ENCODE data around the gene DRAM1.
A peak's percentile ranks its signal among the peaks of the same experiment; 100 is the strongest.
"Not testable (repeated sequence)": the region's sequence is repeated elsewhere in the genome, so short reads cannot be mapped to it uniquely, and the experiment has no call there.

DRAM1 gene

DNA sequence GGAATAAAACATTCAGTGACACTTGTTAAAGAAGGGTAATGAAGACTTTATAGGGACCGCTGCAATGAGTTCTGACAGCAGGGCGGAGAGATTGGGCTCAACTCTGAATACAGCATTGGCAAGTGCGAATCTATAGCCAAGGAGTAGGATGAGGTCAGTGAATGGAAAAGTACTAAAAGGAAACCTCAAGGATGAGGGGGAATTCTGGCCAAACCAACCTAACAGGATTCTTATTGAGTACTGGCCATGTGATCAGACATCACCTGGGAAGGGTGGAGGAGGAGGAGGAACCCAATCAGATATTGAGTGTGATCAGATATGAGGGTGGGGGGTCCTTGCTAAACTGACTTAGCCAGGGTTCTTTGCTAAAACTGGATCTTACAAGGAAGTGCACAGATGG lies 31.0 kb downstream of the DRAM1 start:
- no peak for DNase-seq

DNA sequence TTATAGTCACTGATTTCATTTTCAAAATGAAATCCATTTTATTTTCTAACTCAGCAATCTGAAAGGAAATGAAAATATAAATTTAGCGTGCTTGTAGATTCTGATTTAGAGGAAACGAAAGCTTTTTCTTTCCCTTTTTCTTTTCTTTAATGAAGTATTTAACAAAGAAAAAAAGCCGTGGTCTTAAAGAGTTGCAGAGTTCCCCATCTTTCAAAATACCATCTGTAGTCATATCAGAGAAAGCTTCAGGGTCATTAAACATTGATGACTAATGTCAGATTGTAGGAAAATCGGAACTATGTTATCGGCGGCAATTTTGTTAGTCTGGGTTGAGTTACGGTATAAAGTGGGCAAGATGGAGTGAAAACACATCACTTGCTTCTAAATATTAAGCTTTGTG lies 32.3 kb downstream of the DRAM1 start:
- DNase-seq: no peak

DNA sequence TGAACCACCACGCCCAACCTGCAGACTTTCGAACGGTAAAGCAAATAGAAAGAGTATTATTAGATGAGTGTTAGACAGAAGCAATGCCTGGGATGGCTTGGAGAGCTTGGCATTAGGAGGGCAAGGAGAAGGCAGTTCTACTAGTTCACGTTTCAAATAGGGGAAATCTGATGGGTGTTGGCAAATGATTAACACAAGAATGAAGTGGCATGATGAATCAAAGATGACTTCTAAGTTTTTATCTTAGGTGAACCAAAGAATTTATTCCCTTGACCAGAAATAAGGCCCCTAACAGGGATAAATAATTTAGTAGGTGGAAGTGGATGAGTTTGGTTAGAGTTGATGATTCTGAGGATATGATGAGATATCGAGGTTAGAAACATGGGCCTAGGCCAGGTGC lies 38.5 kb downstream of the DRAM1 start:
- DNase-seq: no peak

DNA sequence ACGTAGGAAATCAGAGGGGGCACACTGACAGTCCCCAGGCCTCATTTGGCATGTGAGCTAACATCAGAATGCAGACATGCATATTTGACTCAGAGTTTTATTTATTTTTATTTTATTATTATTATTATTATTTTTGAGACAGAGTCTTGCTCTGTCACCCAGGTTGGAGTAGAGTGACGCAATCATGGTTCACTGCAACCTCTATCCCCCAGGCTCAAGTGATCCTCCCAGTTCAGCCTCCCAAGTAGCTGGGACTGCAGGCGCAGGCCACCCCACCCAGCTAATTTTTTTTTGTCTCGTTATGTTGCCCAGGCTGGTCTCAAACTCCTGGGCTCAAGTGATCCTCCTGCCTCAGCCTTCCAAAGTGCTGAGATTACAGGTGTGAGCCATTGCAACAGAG lies 41.4 kb downstream of the DRAM1 start:
- not testable (repeated sequence) for DNase-seq

DNA sequence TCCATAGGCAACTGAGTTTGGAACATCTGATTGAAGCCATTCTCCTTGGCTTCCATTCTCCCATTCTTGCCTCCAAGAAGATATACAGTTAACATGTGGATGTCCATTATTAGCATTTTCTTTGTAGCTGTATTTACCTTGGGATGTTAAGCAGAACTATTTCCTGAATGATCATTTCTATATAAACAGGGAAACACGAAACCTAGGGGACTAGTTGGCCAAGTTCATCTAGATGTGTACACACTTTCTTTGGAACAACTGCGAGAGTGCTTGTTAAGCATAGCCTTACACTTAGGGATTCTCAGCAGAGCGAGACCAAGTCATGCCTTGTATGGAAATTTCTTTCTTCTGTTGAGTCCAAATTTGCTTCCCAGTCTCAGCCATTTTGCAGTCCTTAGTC lies 42.1 kb downstream of the DRAM1 start:
- no peak for DNase-seq

DNA sequence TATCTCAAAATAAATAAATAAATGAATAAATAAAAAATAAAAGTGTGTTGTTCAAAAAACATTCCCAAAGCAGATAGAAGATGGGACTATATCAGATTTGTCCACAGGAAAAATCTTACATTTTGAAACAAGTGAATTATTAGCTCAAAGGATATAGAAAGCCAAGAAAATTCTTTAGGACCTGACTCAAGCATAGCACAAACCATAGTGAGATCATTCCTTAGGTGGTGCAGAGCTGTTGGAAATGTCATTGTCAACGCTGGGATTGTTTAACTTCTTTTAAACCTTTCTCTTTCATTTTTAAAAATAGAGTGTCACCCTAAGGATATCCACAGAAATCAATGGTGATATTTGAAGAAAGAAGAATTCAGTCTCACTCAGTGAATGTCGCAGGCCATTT lies 43.5 kb downstream of the DRAM1 start:
- DNase-seq: no peak

DNA sequence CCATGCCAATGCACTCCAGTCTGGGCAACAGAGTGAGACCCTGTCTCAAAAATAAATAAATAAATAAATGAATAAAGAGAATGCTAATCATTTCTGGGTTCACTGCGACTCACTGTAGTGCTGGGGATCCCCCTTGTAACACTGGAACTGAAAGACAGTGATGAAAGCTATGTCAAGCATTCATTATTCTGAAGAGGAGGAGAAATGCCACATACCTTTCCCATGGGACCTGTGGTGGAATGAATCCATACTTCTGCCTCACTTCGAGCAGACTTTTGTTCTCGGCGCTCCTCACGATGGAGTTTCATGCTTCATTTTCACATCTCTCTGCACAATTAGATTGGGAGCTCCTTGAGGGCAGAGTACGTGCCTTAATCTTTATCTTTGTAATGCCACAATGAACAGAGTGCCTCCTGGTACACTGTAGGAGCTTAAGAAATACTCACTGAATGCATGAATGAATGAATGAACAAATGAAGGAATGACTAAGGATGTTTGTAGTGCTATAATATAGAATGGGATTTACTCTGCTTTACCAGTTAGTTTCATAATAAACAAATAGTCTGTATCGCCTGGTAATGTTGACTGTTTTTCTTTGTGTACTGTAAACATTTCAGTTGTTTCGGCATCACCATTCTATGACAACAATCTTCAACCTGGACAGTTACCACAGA lies 45.8 kb downstream of the DRAM1 start:
- DNase-seq: no peak

DNA sequence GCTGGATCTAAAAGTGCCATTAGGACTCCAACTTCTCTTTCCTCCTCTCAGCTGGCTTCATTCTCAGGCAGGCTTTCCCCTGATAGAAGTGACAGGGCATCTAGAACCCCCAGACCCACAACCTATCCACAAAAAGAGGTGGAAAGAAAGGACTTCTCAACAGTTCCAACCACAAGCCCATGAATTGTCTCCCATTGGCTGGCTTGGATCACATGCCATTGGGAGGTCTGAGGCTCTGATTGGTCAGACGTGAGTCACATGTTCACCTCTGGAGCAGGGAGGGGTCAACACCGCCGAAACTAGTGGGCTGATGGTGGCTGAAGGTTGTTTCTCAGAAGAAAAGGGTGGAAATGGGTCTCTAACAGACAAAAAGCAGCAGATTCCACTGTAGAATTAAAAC lies 47.2 kb downstream of the DRAM1 start:
- DNase-seq: no peak

- no peak for DNase-seq
Measured at GRCh38 chr12:101925361-101925760, 48.0 kb downstream of the DRAM1 start.

- no peak for DNase-seq
Measured at GRCh38 chr12:101925935-101926334, 48.6 kb downstream of the DRAM1 start.

DNA sequence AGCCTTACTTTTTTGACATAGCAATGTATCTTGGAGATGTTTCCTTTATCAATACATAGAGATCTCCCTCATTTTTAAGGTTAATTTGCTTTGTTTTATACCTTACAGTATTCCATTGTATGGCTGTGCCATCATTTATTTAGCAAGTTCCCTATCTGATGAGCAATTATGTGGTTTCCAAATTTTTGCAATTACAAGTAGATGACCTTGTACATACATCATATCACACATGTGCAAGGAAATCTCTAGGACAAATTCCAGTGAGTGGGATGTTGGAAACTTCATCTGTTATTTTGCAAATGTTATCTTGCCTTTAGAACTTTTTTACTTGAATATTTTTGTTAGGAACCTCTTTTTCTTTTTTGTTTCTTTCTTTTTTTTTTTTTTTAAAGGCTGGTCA lies 49.7 kb downstream of the DRAM1 start:
- DNase-seq: no peak

DNA sequence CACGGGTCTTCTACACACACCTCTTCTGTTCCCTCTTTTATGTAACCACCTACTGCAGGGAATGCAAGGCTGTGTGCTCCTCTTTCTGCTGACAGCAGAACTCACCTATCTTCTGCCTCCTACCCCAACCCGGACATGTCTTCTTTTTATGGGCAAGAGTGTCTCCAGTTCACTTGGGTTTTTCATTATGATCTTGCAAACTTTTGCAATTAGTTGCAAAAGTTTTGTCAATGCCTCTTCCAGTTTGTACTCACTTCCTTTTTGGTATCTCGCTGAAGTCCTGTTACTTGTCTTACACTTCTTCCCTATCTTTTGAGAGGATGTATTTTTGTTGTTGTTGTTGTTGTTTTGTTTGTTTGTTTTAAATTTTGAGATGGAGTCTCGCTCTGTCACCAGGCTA lies 50.6 kb downstream of the DRAM1 start:
- DNase-seq: no peak

DNA sequence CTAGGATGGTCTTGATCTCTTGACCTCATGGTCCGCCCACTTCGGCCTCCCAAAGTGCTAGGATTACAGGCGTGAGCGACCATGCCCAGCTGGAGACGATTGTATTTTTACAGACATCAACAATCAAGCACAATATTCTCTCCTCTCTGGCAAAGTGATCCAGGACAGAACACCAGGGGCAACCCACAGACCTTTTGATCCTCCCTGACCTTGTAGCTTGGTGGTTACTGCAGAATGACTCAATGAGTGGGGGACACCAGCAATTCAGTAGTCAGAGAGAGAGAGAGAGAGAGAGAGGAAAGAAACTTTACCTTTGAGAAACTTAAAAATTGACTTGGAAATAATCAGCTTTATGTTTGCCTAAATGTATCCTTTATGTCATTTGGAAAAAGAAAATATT lies 51.2 kb downstream of the DRAM1 start:
- DNase-seq: no peak

DNA sequence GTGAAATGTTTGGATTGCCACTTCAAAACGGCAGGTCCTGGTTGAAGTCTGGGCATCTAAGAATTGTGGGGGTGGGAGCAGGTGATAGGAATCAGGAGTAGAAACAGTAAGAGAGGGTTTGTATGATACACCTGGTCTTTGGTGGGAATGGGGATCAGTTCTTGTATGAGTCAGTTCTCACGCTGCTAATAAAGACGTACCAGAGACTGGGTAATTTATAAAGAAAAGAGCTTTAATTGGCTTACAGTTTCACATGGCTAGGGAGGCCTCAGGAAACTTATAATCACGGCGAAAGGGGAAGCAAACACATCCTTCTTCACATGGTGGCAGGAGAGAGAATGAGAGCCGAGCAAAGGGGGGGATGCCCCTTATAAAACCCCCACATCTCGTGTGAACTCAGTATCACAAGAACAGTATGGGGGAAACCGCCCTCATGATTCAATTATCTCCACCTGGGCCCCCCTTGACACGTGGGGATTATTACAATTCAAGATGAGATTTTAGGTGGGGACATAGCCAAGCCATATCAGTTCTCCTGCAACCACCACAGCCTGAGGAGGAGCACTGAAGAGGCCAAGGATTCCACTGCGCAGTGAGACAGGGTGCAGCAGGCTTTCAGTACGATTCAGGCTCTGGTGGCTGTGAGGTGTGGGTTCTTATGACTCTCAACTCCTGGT lies 52.1 kb downstream of the DRAM1 start:
- DNase-seq: no peak

- no peak for DNase-seq
Measured at GRCh38 chr12:101931498-101932326, 54.3 kb downstream of the DRAM1 start.

- DNase-seq: no peak
Measured at GRCh38 chr12:101933866-101934514, 56.6 kb downstream of the DRAM1 start.

GRCh38 chr12:101935890-101936746 lies 58.7 kb downstream of the DRAM1 start:
- no peak for DNase-seq

DNA sequence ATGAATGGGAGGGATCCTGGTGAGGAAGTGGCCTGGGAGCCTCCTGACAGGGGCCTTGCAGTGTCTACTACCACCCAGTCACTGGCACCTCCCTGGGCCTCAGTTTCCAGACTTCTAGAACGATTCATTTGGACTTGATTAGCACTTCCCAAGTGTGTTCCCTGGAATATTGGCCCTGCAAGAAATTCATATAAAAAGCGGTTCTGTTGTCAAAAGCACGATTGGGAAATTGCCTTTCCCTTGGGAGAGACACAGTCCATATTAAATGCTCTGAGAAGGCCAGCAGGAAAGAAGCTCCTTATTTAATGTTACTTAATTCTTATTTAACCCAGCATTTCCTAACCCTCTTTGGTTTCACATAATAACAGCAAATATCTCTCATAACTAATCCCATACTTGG lies 61.9 kb downstream of the DRAM1 start:
- no peak for DNase-seq

DNA sequence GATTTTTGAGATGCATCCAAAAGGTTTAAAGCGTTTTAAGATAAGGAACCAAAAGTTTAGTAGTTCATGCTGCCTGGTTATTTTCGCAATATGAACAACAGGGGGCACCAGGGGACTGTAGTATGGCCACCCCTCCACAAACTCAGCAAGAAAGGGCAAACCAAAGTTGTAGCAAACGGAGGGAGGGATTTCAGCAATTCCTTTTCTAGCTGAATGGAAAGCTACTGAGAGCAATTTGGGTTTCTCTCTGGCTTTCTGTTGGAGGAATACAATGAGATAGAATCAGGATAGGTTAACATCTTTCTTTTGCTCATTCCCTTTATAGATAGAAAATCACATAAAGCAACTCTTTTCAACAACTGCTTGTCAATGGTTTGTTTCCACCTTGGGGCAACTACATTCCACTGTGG lies 62.5 kb downstream of the DRAM1 start:
- peak; percentile 22 to 44 for DNase-seq

- no peak for DNase-seq
Measured at GRCh38 chr12:101940400-101940950, 63.1 kb downstream of the DRAM1 start.

- no peak for DNase-seq
Measured at GRCh38 chr12:101941306-101942249, 64.2 kb downstream of the DRAM1 start.
